Activated T-cell treated with anti-CD3 and anti-CD28 coated beads, Interleukin-2, amount 50 U/mL, for 24 hours (primary cell): Measurements from ENCODE around the gene PDE4D.
"Not testable (repeated sequence)": the region's sequence is repeated elsewhere in the genome, so short reads cannot be mapped to it uniquely, and the experiment has no call there.

Source experiments
- DNase-seq: peaks from one replicate; pipeline ENCODE4 v3.0.0-alpha.2; 2020
- H3K27ac Mint-ChIP-seq: 2 replicates; pipeline ENCODE4 v1.8.0; 2020; ENCODE audit warnings: mild to moderate bottlenecking, mixed read lengths
- H3K27me3 Mint-ChIP-seq: 2 replicates; pipeline ENCODE4 v1.8.0; 2020; ENCODE audit warnings: mixed read lengths
- H3K36me3 Mint-ChIP-seq: 2 replicates; pipeline ENCODE4 v1.8.0; 2020; ENCODE audit warnings: low read depth, mixed read lengths
- H3K4me1 Mint-ChIP-seq: 2 replicates; pipeline ENCODE4 v1.8.0; 2020; ENCODE audit warnings: low read depth, mixed read lengths
- H3K4me3 Mint-ChIP-seq: 2 replicates; pipeline ENCODE4 v1.8.0; 2020; ENCODE audit warnings: mild to moderate bottlenecking, moderate library complexity, mixed read lengths
- H3K9me3 Mint-ChIP-seq: 2 replicates; pipeline ENCODE4 v1.8.0; 2020; ENCODE audit warnings: mixed read lengths

The PDE4D gene

DNA sequence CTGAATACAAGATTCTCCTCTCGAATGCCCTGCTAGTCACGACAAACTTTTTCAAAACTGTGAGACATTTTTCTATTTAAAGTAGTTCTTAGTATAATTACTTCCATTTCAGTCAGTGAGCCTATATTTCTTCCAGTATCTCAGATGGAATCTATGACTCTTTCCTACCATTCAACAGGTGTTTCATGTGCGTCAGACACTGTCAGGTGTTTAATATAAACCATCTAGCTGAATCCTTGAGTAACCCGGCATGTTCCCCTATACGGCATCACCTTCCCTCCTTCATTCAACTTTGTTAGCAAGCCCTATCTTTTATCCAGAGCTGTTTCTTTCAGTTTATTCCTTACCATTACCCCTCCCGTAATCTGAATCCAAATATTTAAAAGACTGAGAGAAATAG lies 891.8 kb downstream of the PDE4D start:
- Mint-ChIP-seq H3K36me3 (peaks cover 11% of the 10 kb centered on the region), H3K9me3 (no peaks in the 10 kb centered on the region), H3K27ac (peak overlapping the region; percentile 83), H3K27me3 (no peaks in the 10 kb centered on the region), H3K4me3 (no peak overlapping the region), H3K4me1 (peaks cover 73% of the 10 kb centered on the region)
- DNase-seq, result no peak

DNA sequence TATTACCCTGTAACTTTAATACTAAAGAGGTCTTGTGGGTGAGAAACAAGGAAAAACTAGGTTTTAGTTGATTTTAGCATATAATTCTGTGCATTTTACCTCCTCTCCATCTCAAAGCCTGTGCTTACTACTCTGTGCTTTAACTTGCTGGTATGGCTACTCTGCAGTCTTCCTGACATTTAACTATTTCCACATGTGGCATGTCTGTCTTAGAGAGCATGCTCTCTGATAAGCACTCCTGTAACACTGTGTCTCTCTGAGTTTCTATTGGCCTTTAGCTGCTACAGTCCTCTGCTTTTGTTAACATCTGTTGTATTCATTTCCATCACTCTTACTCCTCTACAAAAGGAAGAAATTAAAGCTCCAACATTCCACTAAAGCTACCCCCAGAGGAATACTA lies 892.4 kb downstream of the PDE4D start:
- H3K27ac Mint-ChIP-seq, result peak overlapping the region; percentile 83

DNA sequence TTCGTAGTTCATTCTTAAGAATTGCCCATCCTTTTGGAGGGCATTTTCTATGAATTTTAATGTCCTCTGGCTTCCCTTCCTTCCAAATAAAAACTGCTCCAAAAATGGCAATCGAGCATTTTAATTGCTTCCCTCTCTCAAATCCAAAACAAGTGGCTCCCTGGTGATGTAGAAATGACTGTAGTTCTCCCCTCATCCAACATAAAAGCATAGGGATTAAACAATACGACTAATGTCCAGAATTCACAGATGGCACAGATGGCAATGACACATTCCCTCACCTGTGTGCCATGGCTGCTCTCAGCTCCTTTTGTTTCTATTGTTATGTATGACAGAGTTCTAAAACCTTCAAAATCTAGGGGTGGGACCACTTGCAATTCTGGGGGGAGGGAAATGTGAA lies 893.3 kb downstream of the PDE4D start:
- Mint-ChIP-seq H3K36me3 (peaks cover 17% of the 10 kb centered on the region), H3K9me3 (no peaks in the 10 kb centered on the region), H3K4me3 (no peak overlapping the region), H3K27ac (peak overlapping the region; percentile 16), H3K27me3 (no peaks in the 10 kb centered on the region), H3K4me1 (peaks cover 67% of the 10 kb centered on the region)
- no peak for DNase-seq

More for the DNA sequence above, 892.4 kb downstream of the PDE4D start:
- H3K27me3 Mint-ChIP-seq, result no peaks in the 10 kb centered on the region
- H3K36me3 Mint-ChIP-seq, result peaks cover 13% of the 10 kb centered on the region
- H3K4me1 Mint-ChIP-seq, result peaks cover 69% of the 10 kb centered on the region
- H3K9me3 Mint-ChIP-seq, result no peaks in the 10 kb centered on the region
- no peak overlapping the region for H3K4me3 Mint-ChIP-seq
- DNase-seq, result no peak

DNA sequence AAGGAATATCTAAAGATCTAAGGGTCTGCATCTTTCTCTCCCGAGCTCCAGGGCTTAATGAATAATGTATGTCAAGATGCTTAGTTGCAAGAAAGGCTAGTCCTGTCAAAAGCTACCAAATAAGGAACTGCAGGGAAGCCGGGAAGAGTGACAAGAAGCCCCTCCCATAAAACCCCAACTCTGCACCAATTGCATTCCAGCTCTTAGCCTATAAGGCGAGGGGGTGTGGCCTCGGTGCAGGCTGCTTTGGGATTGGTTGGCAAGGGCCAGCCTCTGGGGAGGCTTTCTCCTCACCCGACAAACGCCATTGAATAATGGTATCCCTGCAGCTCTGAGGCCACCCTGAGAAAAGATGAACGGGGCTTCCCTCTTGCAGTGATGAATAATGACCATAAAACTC lies 893.7 kb downstream of the PDE4D start:
- Mint-ChIP-seq H3K27me3 (no peaks in the 10 kb centered on the region), H3K36me3 (peaks cover 17% of the 10 kb centered on the region), H3K4me1 (peaks cover 65% of the 10 kb centered on the region), H3K27ac (no peak overlapping the region), H3K9me3 (no peaks in the 10 kb centered on the region), H3K4me3 (no peak overlapping the region)
- no peak for DNase-seq

DNA sequence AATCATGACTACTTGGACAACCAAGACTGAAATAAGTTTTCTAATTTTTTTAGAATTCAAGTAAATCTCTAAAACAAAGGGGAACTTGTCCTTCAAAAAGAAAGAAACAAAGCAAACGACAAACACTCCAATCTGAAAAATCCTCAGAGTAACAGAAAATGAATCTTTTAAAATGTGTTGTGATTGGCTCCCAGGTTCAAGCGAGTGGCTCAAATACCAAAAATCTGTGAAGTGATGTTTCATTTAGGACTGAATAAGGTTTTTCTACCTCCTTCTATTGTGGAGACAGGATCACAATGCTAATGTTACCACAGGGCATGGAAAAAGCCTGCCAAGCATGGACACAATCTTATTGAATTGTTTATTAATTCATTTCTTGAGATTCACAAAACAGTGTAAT lies 895.0 kb downstream of the PDE4D start:
- H3K4me1 Mint-ChIP-seq, result peaks cover 55% of the 10 kb centered on the region
- no peak overlapping the region for H3K27ac Mint-ChIP-seq
- no peaks in the 10 kb centered on the region for H3K9me3 Mint-ChIP-seq
- no peak overlapping the region for H3K4me3 Mint-ChIP-seq
- H3K36me3 Mint-ChIP-seq, result peaks cover 17% of the 10 kb centered on the region
- no peak for DNase-seq
- no peaks in the 10 kb centered on the region for H3K27me3 Mint-ChIP-seq

DNA sequence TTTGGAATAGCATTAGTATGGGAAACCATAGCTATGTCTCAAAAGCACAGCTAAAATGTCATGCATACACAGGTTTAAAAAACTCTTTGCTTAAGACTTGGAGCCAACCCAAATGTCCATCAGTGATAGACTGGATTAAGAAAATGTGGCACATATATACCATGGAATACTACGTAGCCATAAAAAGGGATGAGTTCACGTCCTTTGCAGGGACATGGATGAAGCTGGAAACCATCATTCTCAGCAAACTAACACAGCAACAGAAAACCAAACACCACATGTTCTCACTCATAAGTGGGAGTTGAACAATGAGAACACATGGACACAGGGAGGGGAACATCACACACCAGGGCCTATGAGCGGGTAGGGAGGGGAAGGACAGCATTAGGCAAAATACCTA lies 897.7 kb downstream of the PDE4D start:
- peaks cover 33% of the 10 kb centered on the region for H3K36me3 Mint-ChIP-seq
- peaks cover 40% of the 10 kb centered on the region for H3K4me1 Mint-ChIP-seq
- not testable (repeated sequence) for H3K9me3 Mint-ChIP-seq, H3K4me3 Mint-ChIP-seq, DNase-seq, H3K27me3 Mint-ChIP-seq
- H3K27ac Mint-ChIP-seq, result peak overlapping the region; percentile 38

DNA sequence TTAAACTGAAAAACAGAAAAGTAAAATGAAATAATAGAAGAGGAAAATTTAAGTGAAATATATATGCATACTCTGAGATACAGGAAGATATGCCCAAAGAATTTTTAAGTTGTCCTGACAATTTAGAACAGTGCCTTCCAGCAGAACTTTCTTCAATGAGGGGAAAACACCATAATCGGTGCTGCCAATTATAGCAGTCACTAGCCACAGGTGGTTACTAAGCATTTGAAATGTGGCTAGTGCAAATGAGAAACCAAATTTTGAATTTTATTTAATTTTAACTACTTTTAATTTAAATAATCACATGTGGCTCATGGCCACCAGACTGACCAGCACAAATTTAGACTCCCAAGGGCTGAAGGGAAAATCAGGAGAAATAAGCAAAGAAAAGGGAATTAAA lies 900.1 kb downstream of the PDE4D start:
- no peak for DNase-seq
- Mint-ChIP-seq H3K36me3 (peaks cover 44% of the 10 kb centered on the region), H3K4me3 (no peak overlapping the region), H3K27ac (no peak overlapping the region), H3K4me1 (peaks cover 24% of the 10 kb centered on the region), H3K27me3 (no peaks in the 10 kb centered on the region), H3K9me3 (no peaks in the 10 kb centered on the region)

DNA sequence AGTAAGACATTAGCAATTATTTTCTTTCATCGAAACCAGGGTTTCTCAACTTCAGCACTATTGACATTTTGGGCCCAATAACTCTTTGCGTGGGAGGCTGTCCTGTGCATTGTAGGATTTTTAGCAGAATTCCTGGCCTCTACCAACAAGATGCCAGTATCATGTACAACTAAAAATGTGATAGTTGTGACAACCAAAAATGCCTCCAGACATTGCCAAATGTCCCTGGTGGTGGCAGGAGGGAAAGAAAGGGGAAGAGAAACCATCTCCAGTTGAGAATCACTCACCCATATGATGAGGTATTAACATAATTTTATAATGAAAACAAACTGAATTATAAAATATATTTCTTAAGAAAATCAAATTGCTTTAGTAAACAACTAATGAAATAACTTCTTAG lies 904.6 kb downstream of the PDE4D start:
- H3K9me3 Mint-ChIP-seq, result no peaks in the 10 kb centered on the region
- H3K36me3 Mint-ChIP-seq, result peaks cover 74% of the 10 kb centered on the region
- no peak overlapping the region for H3K4me3 Mint-ChIP-seq
- peaks cover 10% of the 10 kb centered on the region for H3K4me1 Mint-ChIP-seq
- no peak overlapping the region for H3K27ac Mint-ChIP-seq
- DNase-seq, result no peak
- H3K27me3 Mint-ChIP-seq, result no peaks in the 10 kb centered on the region

DNA sequence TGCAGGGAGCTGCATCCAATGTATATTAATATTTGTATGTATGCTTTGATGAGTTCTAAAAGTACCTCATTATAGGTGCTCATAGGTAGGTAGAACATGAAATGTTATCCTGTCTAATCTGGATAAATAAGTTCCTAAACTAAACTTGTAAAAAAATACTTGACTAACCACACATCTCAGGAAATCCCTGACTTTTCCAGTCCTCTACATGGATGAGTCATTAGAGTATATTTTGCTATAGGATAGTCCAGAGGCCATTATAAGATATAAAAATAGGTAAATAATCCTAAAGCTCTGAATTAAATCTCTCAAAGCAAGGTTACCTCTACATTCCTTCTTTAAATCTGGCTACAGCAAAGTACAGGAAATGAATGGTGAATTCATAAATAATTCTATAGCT lies 906.3 kb downstream of the PDE4D start:
- Mint-ChIP-seq H3K4me1 (peaks cover 3% of the 10 kb centered on the region), H3K9me3 (no peaks in the 10 kb centered on the region), H3K27me3 (no peaks in the 10 kb centered on the region), H3K27ac (no peak overlapping the region), H3K4me3 (no peak overlapping the region), H3K36me3 (peaks cover 81% of the 10 kb centered on the region)
- DNase-seq, result no peak

DNA sequence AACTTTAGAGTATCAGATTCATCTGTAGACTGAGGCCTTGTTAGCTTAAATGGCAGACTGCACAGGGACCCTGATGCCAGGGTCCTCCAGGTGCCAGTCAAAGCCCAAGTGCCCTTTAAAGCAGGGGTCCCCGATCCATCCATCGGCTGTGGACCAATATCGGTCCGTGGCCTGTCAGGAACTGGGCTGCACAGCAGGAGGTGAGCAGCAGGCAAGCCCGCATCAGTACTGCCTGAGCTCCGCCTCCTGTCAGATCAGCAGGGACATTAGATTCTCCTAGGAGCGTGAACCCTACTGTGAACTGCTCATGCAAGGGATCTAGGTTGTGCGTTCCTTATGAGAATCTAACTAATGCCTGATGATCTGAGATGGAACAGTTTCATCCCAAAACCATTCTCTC lies 907.2 kb downstream of the PDE4D start:
- peaks cover 81% of the 10 kb centered on the region for H3K36me3 Mint-ChIP-seq
- H3K4me3 Mint-ChIP-seq, result no peak overlapping the region

DNA sequence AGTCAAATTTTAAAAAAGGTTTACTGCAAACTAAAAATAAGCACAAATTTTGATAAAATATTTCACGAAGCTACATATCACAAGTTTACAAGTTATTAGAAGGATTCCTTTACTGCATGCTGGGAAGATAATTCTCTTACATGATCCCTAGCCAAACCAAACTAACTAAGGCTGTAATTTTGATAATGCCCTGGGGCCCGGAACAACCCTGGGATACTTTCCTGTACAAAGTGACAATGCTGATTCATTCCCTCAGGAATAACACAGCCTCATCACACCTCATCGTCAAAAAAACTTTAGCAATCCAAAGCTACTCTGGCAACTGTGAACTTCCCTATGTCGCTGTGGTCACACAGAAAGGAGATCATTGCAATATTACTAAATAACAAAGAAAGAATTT lies 907.8 kb downstream of the PDE4D start:
- Mint-ChIP-seq H3K4me1 (no peaks in the 10 kb centered on the region), H3K27me3 (no peaks in the 10 kb centered on the region), H3K36me3 (peaks cover 80% of the 10 kb centered on the region), H3K27ac (no peak overlapping the region), H3K9me3 (no peaks in the 10 kb centered on the region), H3K4me3 (no peak overlapping the region)
- DNase-seq, result no peak

More for the DNA sequence above, 907.2 kb downstream of the PDE4D start:
- no peak for DNase-seq
- Mint-ChIP-seq H3K27me3 (no peaks in the 10 kb centered on the region), H3K9me3 (no peaks in the 10 kb centered on the region), H3K4me1 (peaks cover under 1% of the 10 kb centered on the region), H3K27ac (no peak overlapping the region)

DNA sequence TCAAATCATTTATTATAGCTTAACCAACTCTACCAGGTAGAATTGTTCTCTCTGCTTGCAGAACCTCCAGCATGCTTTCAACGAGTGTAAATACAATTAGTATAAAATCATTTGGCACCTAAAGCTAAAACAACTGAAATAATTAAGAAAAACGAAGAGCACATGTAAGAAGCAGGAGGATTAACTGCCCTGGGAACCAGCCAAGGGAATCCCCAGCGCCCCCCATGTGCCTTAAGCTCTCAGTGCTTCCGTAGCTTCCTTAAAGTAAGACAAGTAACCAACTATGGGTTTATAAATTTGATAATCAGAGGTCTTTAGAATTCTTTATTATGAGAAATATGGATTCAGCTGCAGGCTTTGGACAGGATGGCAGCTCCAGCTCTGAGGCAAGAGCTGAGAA lies 908.2 kb downstream of the PDE4D start:
- Mint-ChIP-seq H3K9me3 (no peaks in the 10 kb centered on the region), H3K4me1 (no peaks in the 10 kb centered on the region), H3K27me3 (no peaks in the 10 kb centered on the region), H3K36me3 (peaks cover 80% of the 10 kb centered on the region), H3K27ac (no peak overlapping the region), H3K4me3 (no peak overlapping the region)
- DNase-seq, result no peak

DNA sequence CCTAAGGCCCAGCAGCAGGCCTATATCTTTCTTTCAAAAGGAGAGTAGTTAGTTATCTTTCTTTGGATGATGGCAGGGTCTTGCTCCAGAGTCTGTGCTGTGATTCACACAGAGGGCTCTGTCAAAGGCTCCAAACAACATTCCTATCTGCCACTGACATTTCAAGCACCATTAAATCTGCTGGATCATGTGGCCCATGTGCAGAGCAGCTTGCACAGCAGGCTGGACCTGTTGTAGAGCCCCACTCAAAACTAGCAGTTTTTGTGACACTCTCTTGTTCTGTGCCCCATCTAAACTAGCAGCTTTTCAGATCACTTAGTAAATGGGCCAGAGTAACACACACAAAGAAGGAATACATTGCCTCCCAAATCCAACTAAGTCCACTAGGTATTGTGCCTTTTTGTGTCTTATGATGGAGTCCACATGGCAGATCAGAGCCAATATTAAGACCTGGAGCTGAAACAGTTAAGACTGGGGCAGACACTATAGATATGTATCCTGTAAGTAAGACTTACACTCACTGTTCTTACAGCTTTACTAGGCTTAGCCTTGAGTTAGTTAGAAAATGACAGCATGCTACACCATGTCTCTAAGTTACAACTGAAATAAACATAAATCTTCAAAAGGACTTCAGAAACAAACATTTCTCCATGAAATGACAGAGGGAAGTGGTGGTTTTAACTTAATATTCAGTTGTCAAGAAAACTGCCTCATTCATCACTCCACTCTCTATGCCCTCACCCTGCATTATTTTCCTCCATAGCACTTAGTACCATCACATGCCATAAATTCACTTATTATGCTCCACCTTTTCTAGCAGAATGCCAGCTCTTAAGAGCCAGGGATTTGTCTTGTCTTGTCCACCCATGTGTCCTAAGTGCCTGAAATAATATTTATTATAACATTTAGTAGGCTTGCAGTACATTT lies 909.7 kb downstream of the PDE4D start:
- Mint-ChIP-seq H3K9me3 (no peaks in the 10 kb centered on the region), H3K27me3 (no peaks in the 10 kb centered on the region), H3K4me1 (no peaks in the 10 kb centered on the region), H3K4me3 (no peak overlapping the region), H3K27ac (no peak overlapping the region), H3K36me3 (peaks cover 82% of the 10 kb centered on the region)
- DNase-seq, result no peak

DNA sequence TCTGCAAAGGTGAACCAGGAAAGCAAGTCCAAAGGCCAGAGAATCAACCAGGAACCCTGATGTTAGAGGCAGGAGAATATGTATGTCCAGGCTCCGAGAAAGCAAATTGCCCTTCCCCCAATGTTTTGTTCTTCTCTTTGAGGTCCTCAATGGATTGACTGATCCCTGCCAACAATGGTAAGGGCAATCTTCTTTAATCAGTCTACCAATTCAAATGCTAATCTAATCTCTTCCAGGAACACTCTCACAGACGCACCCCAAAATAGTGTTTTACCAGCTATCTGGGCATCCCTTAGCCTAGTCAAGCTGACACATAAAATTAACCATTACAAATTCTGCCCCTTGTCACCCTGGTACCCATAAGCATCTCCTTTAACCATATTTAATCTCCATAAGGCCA lies 912.6 kb downstream of the PDE4D start:
- H3K27me3 Mint-ChIP-seq, result no peaks in the 10 kb centered on the region
- no peaks in the 10 kb centered on the region for H3K9me3 Mint-ChIP-seq
- H3K36me3 Mint-ChIP-seq, result peaks cover 82% of the 10 kb centered on the region
- H3K27ac Mint-ChIP-seq, result no peak overlapping the region
- no peak overlapping the region for H3K4me3 Mint-ChIP-seq
- no peaks in the 10 kb centered on the region for H3K4me1 Mint-ChIP-seq
- DNase-seq, result no peak

DNA sequence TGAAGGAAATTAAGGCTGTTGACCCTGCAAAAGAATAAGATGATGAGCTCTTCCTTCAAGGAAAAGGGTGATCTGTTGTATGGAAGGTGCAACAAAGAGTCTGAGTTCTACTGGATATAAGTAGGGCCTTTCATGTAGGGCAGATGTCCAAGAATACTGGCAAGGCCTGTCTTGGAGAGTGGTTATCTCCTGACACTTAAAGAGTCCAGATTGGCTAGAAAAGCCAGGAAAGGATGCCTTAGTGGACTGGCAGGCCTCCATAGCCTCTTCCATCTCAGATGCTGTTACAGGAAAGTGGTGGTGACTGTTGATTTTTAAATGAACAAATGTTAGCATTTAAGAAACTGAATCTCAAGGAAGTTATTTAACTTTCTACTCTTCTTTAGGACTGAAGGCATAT lies 914.4 kb downstream of the PDE4D start:
- Mint-ChIP-seq H3K27me3 (no peaks in the 10 kb centered on the region), H3K36me3 (peaks cover 86% of the 10 kb centered on the region), H3K4me1 (no peaks in the 10 kb centered on the region), H3K27ac (no peak overlapping the region), H3K4me3 (no peak overlapping the region), H3K9me3 (no peaks in the 10 kb centered on the region)
- DNase-seq, result no peak
